ENCODE measurements around the gene MEX3C. TPM values are rescaled to one million over a fixed set of nuclear protein-coding genes. Genes with fewer than 3 reads are reported as not detected.

The MEX3C gene
- total and polyA plus RNA-seq, 2 donors from 2014 or later: 9.5 to 36.6 TPM

GRCh38 chr18:51183372-51184090, 13.9 kb downstream of the MEX3C start:
- H3K36me3 ChIP-seq (ENCODE audit: control insufficient read depth in 2 of 3, insufficient read depth in 3 of 3, low read length in 3 of 3): peaks cover 0 to 5% (median 0%) of the 10 kb centered on the region in 3 donors
- intact Hi-C loops (cut with DNase I): no loop called here
- FAIRE-seq: no peak
- H3K4me3 ChIP-seq (ENCODE audit: low read length in 3 of 3): no peak overlapping the region
- no peak overlapping the region for H3K9ac ChIP-seq (ENCODE audit: low read length in 3 of 3)
- no peaks in the 10 kb centered on the region for H3K4me1 ChIP-seq (ENCODE audit: control insufficient read depth in 2 of 3, insufficient read depth in 2 of 3, low read depth in 1 of 3, low read length in 3 of 3)
- no peaks in the 10 kb centered on the region for H3K9me3 ChIP-seq (ENCODE audit: control insufficient read depth in 2 of 3, insufficient read depth in 1 of 3, low read length in 3 of 3)
- TF ChIP-seq, protein P1, sequence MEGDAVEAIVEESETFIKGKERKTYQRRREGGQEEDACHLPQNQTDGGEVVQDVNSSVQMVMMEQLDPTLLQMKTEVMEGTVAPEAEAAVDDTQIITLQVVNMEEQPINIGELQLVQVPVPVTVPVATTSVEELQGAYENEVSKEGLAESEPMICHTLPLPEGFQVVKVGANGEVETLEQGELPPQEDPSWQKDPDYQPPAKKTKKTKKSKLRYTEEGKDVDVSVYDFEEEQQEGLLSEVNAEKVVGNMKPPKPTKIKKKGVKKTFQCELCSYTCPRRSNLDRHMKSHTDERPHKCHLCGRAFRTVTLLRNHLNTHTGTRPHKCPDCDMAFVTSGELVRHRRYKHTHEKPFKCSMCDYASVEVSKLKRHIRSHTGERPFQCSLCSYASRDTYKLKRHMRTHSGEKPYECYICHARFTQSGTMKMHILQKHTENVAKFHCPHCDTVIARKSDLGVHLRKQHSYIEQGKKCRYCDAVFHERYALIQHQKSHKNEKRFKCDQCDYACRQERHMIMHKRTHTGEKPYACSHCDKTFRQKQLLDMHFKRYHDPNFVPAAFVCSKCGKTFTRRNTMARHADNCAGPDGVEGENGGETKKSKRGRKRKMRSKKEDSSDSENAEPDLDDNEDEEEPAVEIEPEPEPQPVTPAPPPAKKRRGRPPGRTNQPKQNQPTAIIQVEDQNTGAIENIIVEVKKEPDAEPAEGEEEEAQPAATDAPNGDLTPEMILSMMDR (IDR thresholded peaks at IDR 0.05; ENCODE audit: borderline replicate concordance, extremely low read depth, insufficient read depth): no peak
- no peak for DNase-seq
- H3K27me3 ChIP-seq (ENCODE audit: control insufficient read depth, insufficient read depth, low read length): no peaks in the 10 kb centered on the region
- no peak overlapping the region for H3K27ac ChIP-seq (ENCODE audit: low read depth in 2 of 2, low read length in 2 of 2)

GRCh38 chr18:51182824-51183223, 14.7 kb downstream of the MEX3C start:
- Histone ChIP-seq H3K4me3 (ENCODE audit: low read length in 3 of 3) (no peak overlapping the region), H3K27me3 (ENCODE audit: control insufficient read depth, insufficient read depth, low read length) (no peaks in the 10 kb centered on the region), H3K4me1 (ENCODE audit: control insufficient read depth in 2 of 3, insufficient read depth in 2 of 3, low read depth in 1 of 3, low read length in 3 of 3) (no peaks in the 10 kb centered on the region), H3K9ac (ENCODE audit: low read length in 3 of 3) (no peak overlapping the region), H3K27ac (ENCODE audit: low read depth in 2 of 2, low read length in 2 of 2) (no peak overlapping the region), H3K36me3 (ENCODE audit: control insufficient read depth in 2 of 3, insufficient read depth in 3 of 3, low read length in 3 of 3) (peaks cover 0 to 3% (median 0%) of the 10 kb centered on the region in 3 donors), H3K9me3 (ENCODE audit: control insufficient read depth in 2 of 3, insufficient read depth in 1 of 3, low read length in 3 of 3) (no peaks in the 10 kb centered on the region)
- DNase-seq (no peak), FAIRE-seq (no peak)
- TF ChIP-seq, protein P1 (IDR thresholded peaks at IDR 0.05; ENCODE audit: borderline replicate concordance, extremely low read depth, insufficient read depth): no peak
- intact Hi-C loops (cut with DNase I): no loop called here

- Histone ChIP-seq H3K36me3 (ENCODE audit: control insufficient read depth in 2 of 3, insufficient read depth in 3 of 3, low read length in 3 of 3) (peaks cover 2 to 9% (median 5%) of the 10 kb centered on the region in 3 donors), H3K4me1 (ENCODE audit: control insufficient read depth in 2 of 3, insufficient read depth in 2 of 3, low read depth in 1 of 3, low read length in 3 of 3) (no peaks in the 10 kb centered on the region), H3K9me3 (ENCODE audit: control insufficient read depth in 2 of 3, insufficient read depth in 1 of 3, low read length in 3 of 3) (no peaks in the 10 kb centered on the region), H3K4me3 (ENCODE audit: low read length in 3 of 3) (no peak overlapping the region), H3K27ac (ENCODE audit: low read depth in 2 of 2, low read length in 2 of 2) (no peak overlapping the region), H3K9ac (ENCODE audit: low read length in 3 of 3) (no peak overlapping the region), H3K27me3 (ENCODE audit: control insufficient read depth, insufficient read depth, low read length) (no peaks in the 10 kb centered on the region)
- TF ChIP-seq, protein P1 (IDR thresholded peaks at IDR 0.05; ENCODE audit: borderline replicate concordance, extremely low read depth, insufficient read depth): no peak
- DNase-seq (no peak), FAIRE-seq (no peak)
- intact Hi-C loops (cut with DNase I): no loop called here
Observed at GRCh38 chr18:51171625-51172259, 25.7 kb downstream of the MEX3C start.
